ENCODE data around the gene ADAMTS17. TPM values are rescaled to one million over a fixed set of nuclear protein-coding genes. Genes with fewer than 3 reads are reported as not detected.

ADAMTS17 gene
- total and polyA plus RNA-seq, 8 donors, result 0.31 to 14.3 (median 6.3) TPM

- DNase-seq, result no peak
- Histone ChIP-seq H3K4me3 (no peak overlapping the region), H3K27me3 (no peaks in the 10 kb centered on the region), H3K4me1 (no peaks in the 10 kb centered on the region), H3K9me3 (peaks cover 0 to 6% (median 0%) of the 10 kb centered on the region in 4 donors), H3K36me3 (no peaks in the 10 kb centered on the region), H3K27ac (no peak overlapping the region)
- TF ChIP-seq CTCF (IDR thresholded peaks at IDR 0.05), result no peak
- no peak for TF ChIP-seq EP300 (IDR thresholded peaks at IDR 0.05)
- TF ChIP-seq POLR2AphosphoS5 (IDR thresholded peaks at IDR 0.05), result no peak
- no peak for TF ChIP-seq POLR2A (IDR thresholded peaks at IDR 0.05)
- intact Hi-C loops (cut with DNase I; ENCODE audit: low total_unique reads), result no loop called here
- WGBS, 5 donors, result 84 to 88% (median 85%) methylated on average over 19 of the region's 19 CpGs
Measured at GRCh38 chr15:100050877-100051786, 290.6 kb downstream of the ADAMTS17 start.

GRCh38 chr15:100049936-100050876 is 291.6 kb downstream of the ADAMTS17 start:
- DNase-seq, result no peak
- Histone ChIP-seq H3K4me3 (no peak overlapping the region), H3K36me3 (no peaks in the 10 kb centered on the region), H3K4me1 (no peaks in the 10 kb centered on the region), H3K27ac (no peak overlapping the region), H3K27me3 (no peaks in the 10 kb centered on the region), H3K9me3 (peaks cover 0 to 6% (median 0%) of the 10 kb centered on the region in 4 donors)
- intact Hi-C loops (cut with DNase I; ENCODE audit: low total_unique reads), result no loop called here
- 83 to 92% (median 89%) methylated on average over 8 to 10 of the region's 10 CpGs for WGBS, 5 donors
- no peak for TF ChIP-seq EP300 (IDR thresholded peaks at IDR 0.05)
- TF ChIP-seq CTCF (IDR thresholded peaks at IDR 0.05), result no peak
- TF ChIP-seq POLR2AphosphoS5 (IDR thresholded peaks at IDR 0.05), result no peak

GRCh38 chr15:100049483-100049882 is 292.3 kb downstream of the ADAMTS17 start:
- intact Hi-C loops (cut with DNase I; ENCODE audit: low total_unique reads), result no loop called here
- 83 to 94% (median 92%) methylated on average over 2 of the region's 2 CpGs for WGBS, 5 donors
- Histone ChIP-seq H3K9me3 (peaks cover 0 to 6% (median 0%) of the 10 kb centered on the region in 4 donors), H3K27me3 (no peaks in the 10 kb centered on the region), H3K4me1 (no peaks in the 10 kb centered on the region), H3K4me3 (no peak overlapping the region), H3K36me3 (no peaks in the 10 kb centered on the region), H3K27ac (no peak overlapping the region)
- DNase-seq, result no peak
- no peak for TF ChIP-seq CTCF (IDR thresholded peaks at IDR 0.05)
- TF ChIP-seq POLR2AphosphoS5 (IDR thresholded peaks at IDR 0.05), result no peak
- TF ChIP-seq POLR2A (IDR thresholded peaks at IDR 0.05), result no peak
- no peak for TF ChIP-seq EP300 (IDR thresholded peaks at IDR 0.05)

- WGBS, 5 donors, result 90 to 93% (median 91%) methylated on average over 11 of the region's 11 CpGs
- intact Hi-C loops (cut with DNase I; ENCODE audit: low total_unique reads), result no loop called here
Measured at GRCh38 chr15:100048736-100049135, 293.0 kb downstream of the ADAMTS17 start.

More at GRCh38 chr15:100048736-100049135, 293.0 kb downstream of the ADAMTS17 start:
- Histone ChIP-seq H3K4me3 (no peak overlapping the region), H3K27ac (no peak overlapping the region), H3K9me3 (peaks cover 0 to 6% (median 0%) of the 10 kb centered on the region in 4 donors), H3K36me3 (no peaks in the 10 kb centered on the region), H3K27me3 (no peaks in the 10 kb centered on the region), H3K4me1 (peaks cover 0 to under 1% (median 0%) of the 10 kb centered on the region in 4 donors)
- TF ChIP-seq EP300 (IDR thresholded peaks at IDR 0.05), result no peak
- no peak for DNase-seq
